HG02852 (cell line): Measurements from ENCODE around the gene GAR1.
"Not testable (repeated sequence)": the region's sequence is repeated elsewhere in the genome, so short reads cannot be mapped to it uniquely, and the experiment has no call there.

ENCODE experiments used
- ATAC-seq: cut with Tn5 transposase; IDR thresholded peaks from one replicate; pipeline ENCODE4 v1.9.1; 2021; ENCODE audit warnings: mild to moderate bottlenecking, moderate library complexity; ENCODE audit not compliant: unreplicated experiment

GAR1 gene

DNA sequence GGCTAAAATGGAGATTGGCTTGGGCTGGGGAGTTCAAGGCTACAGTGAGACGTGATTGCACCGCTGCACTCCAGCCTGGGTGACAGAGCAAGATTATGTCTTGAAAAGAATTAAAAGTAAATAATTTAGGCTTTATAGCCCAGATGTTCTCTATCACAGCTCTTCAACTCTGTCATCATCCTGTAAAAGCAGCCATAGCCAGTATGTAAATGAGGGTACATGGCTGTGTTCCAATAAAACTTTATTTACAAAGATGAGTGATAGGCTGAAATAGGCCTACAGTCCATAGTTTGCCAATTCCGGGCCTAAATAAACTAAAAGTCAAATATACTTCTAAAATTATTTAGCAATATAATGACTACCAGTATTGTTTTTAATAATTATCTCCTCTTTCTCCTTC, 21.4 kb downstream of the GAR1 start:
- no peak for ATAC-seq

- ATAC-seq = no peak
These were observed 31.0 kb downstream of the GAR1 start for GRCh38 chr4:109846395-109847098.

- no peak for ATAC-seq
These were observed 32.4 kb downstream of the GAR1 start, which contains the start of gene LRIT3 for GRCh38 chr4:109847896-109848442. LRIT3 (plus strand) TSS chr4:109848107; CDS start chr4:109848202, 95 bp downstream.

GRCh38 chr4:109848501-109848900, 32.9 kb downstream of the GAR1 start:
- ATAC-seq = no peak

DNA sequence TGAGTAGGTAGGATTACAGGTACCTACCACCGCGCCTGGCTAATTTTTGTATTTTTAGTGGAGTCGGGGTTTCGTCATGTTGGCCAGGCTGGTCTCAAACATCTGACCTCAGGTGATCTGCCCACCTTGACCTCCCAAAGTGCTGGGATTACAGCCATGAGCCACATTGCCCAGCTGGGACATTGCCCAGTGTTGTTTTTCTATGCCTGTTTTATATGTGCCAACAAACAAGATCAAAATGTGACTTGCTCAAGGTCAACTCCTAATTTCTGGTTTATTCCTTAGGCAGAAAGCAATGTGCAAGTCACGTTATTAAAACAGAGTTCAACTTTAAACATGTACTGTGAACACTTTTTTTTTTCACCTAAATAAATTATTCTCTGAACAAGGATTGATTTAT, 35.0 kb downstream of the GAR1 start:
- ATAC-seq = no peak

GRCh38 chr4:109859426-109860300, 44.1 kb downstream of the GAR1 start:
- not testable (repeated sequence) for ATAC-seq

GRCh38 chr4:109861271-109861670, 45.7 kb downstream of the GAR1 start:
- no peak for ATAC-seq

GRCh38 chr4:109861916-109862511, 46.5 kb downstream of the GAR1 start:
- ATAC-seq = no peak

DNA sequence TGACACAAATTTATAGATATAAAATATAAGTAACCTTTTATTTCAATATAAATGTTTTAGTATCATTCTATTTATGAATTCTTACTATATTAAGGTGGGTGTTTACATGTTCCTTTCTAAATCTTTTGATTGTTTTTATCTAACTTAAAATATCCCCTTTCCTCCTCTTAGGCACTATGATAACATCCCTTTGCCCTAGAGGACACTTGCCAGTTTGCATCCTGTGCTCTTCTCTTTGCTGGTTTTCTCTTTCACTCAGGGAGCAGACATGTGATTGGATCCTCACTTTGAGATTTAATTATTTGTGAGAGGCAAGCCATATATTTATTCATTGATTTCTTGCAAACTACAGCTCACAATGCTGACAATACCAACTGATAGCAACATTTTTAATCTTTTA, 48.6 kb downstream of the GAR1 start:
- ATAC-seq = no peak

DNA sequence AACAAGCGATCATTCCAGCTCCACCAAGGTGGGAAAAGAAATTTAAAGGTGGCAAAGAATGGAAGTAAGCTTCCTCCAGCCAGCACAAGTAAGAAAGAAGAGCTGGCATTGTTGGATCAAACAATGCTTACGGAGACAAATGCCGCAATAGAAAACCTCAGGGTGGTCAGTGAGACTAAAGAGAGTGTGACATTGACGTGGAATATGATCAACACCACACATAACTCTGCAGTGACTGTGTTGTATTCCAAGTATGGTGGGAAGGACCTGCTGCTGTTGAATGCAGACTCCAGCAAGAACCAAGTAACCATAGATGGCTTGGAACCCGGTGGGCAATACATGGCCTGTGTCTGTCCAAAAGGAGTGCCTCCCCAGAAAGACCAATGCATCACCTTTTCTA, 54.5 kb downstream of the GAR1 start:
- ATAC-seq = no peak

DNA sequence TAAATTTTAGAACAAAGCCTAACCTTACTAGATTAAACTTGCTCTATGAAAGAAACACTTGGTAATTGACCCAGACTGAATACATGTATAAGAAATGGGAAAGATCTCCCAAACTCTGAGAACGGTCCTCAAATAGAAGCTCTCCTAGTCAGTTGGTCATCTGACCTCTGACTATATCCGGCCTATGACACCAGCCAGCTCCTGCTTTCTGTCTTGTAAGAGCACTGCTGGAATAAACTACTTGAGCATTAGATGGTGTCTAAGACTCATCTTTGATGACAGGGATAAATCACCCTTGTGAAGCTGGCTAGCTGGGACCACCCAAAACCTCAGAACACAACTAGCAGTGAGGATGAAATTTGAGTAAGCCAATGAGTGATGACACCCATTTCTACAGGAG, 56.5 kb downstream of the GAR1 start:
- no peak for ATAC-seq

- ATAC-seq = no peak
These were observed 57.5 kb downstream of the GAR1 start for GRCh38 chr4:109872950-109873656.

GRCh38 chr4:109873791-109874514, 58.4 kb downstream of the GAR1 start:
- no peak for ATAC-seq
